Testis (tissue), 3 donors: ENCODE measurements around the gene PPM1D. TPM values are rescaled to one million over a fixed set of nuclear protein-coding genes. Genes with fewer than 3 reads are reported as not detected.

Source experiments
- DNase-seq: peaks from one replicate; pipeline ENCODE4 v3.0.0-alpha.2; 2019
- H3K27ac ChIP-seq, 2 donors: fragments of 200-600 bp; sonication (generic); one replicate each; pipeline ENCODE4 v1.5.1; 2019
- H3K27me3 ChIP-seq: fragments of 200-600 bp; sonication (generic); one replicate; pipeline ENCODE4 v1.5.1; 2019
- H3K36me3 ChIP-seq: fragments of 200-600 bp; sonication (generic); one replicate; pipeline ENCODE4 v1.5.1; 2017; ENCODE audit warnings: low read depth; ENCODE audit errors: missing control alignments
- H3K4me1 ChIP-seq: fragments of 200-600 bp; sonication (generic); one replicate; pipeline ENCODE4 v1.5.1; 2019
- H3K4me3 ChIP-seq, 2 donors: fragments of 200-600 bp; sonication (generic); one replicate each; pipeline ENCODE4 v1.5.1; 2017 to 2019
- H3K9me3 ChIP-seq: fragments of 200-600 bp; sonication (generic); one replicate; pipeline ENCODE4 v1.5.1; 2017
- CTCF ChIP-seq, 3 experiments: fragments of 450-650 bp in 2 of 3; fragments of 200-600 bp in 1 of 3; sonication (generic) in 1 of 3; IDR thresholded peaks; one replicate each; pipeline ENCODE4 v1.5.1; 2016 to 2019; ENCODE audit warnings: antibody characterized with exemption in 3 of 3, mild to moderate bottlenecking in 2 of 3, moderate library complexity in 1 of 3
- POLR2A ChIP-seq: fragments of 450-650 bp; IDR thresholded peaks from one replicate; pipeline ENCODE4 v1.6.1; 2017; ENCODE audit warnings: antibody characterized with exemption, mild to moderate bottlenecking, moderate library complexity
- WGBS, 2 donors: methylation state at CpG; one replicate each; pipeline ENCODE4 v1.1.5; 2018; 5-methylcytosine and 5-hydroxymethylcytosine counted together
- intact Hi-C: fragments of 100-400 bp; cut with DNase I; formaldehyde crosslinking; loops from one replicate; pipeline ENCODE4 v1.15.1; 2023; ENCODE audit warnings: low total_unique reads
- polyA plus RNA-seq: library from polyadenylated mRNA; stranded (reverse); fragments of 350-450 nt; fragmentation: Illumina TruSeq; extraction: RNeasy Lipid Tissue Mini Kit (QIAGEN cat#74804); gene quantifications from one replicate; pipeline ENCODE4 v1.2.3, GENCODE V29; 2014; ENCODE audit warnings: low read depth, low replicate concordance; ENCODE audit not compliant: insufficient read depth
- total RNA-seq, 2 donors: library from RNA; depleted of rRNA; stranded (reverse); fragments of >200 nt; gene quantifications; one replicate each; pipeline ENCODE4 v1.2.3, GENCODE V29; 2016

The PPM1D gene
- total and polyA plus RNA-seq, 3 donors from 2014 or later, result 31.5 to 40.7 (median 34.9) TPM

DNA sequence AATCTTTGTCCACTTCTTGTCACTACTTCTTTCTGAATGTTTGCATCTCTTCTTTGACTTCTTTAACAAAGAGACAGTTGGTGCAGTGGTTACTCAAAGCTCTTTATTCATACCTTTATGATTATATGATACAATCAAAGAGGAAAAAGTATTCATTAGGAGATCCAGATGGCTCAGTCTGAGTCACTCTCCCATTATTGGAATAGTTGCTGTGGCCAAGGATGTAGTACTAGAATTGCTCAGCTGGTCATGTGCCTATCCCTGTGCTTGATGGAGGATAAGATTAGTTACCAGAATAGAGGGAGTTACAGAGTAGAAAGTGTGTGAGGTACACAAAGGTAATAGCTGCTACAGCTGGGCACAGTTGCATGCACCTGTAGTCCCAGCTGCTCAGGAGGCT, 96.0 kb downstream of the PPM1D start:
- Histone ChIP-seq H3K9me3 (no peaks in the 10 kb centered on the region), H3K27me3 (no peaks in the 10 kb centered on the region), H3K4me1 (no peaks in the 10 kb centered on the region), H3K4me3 (no peak overlapping the region), H3K36me3 (no peaks in the 10 kb centered on the region), H3K27ac (no peak overlapping the region)
- TF ChIP-seq CTCF (IDR thresholded peaks at IDR 0.05) (no peak), POLR2A (no peak)
- no peak for DNase-seq
- intact Hi-C loops, result no loop called here

- no peak overlapping the region for H3K4me3 ChIP-seq
- TF ChIP-seq POLR2A, result no peak
- no peak for TF ChIP-seq CTCF (IDR thresholded peaks at IDR 0.05)
- H3K27ac ChIP-seq, result no peak overlapping the region
- DNase-seq, result no peak
- H3K4me1 ChIP-seq, result peaks cover 3% of the 10 kb centered on the region
- no peaks in the 10 kb centered on the region for H3K9me3 ChIP-seq
- WGBS, 2 donors, result 92 to 98% methylated on average over 3 of the region's 3 CpGs
- no peaks in the 10 kb centered on the region for H3K27me3 ChIP-seq
- H3K36me3 ChIP-seq, result no peaks in the 10 kb centered on the region
- intact Hi-C loops, result no loop called here
Observed at GRCh38 chr17:60699090-60699489, 99.1 kb downstream of the PPM1D start.

- WGBS, 2 donors, result 41 to 57% methylated on average over 3 of the region's 3 CpGs
Observed at GRCh38 chr17:60704170-60704569, 104.2 kb downstream of the PPM1D start.

GRCh38 chr17:60712675-60713074, 112.7 kb downstream of the PPM1D start:
- TF ChIP-seq POLR2A (no peak), CTCF (IDR thresholded peaks at IDR 0.05) (no peak)

More at GRCh38 chr17:60704170-60704569, 104.2 kb downstream of the PPM1D start:
- Histone ChIP-seq H3K9me3 (no peaks in the 10 kb centered on the region), H3K36me3 (no peaks in the 10 kb centered on the region), H3K4me1 (peaks cover 3% of the 10 kb centered on the region), H3K27ac (no peak overlapping the region), H3K27me3 (no peaks in the 10 kb centered on the region), H3K4me3 (no peak overlapping the region)
- DNase-seq, result no peak
- intact Hi-C loops, result no loop called here
- no peak for TF ChIP-seq CTCF (IDR thresholded peaks at IDR 0.05)

GRCh38 chr17:60713608-60714007, 113.6 kb downstream of the PPM1D start:
- Histone ChIP-seq H3K9me3 (no peaks in the 10 kb centered on the region), H3K4me1 (peaks cover 4% of the 10 kb centered on the region), H3K4me3 (no peak overlapping the region), H3K27ac (no peak overlapping the region), H3K36me3 (no peaks in the 10 kb centered on the region), H3K27me3 (no peaks in the 10 kb centered on the region)
- 90 to 100% methylated on average over 2 of the region's 2 CpGs for WGBS, 2 donors
- intact Hi-C loops, result no loop called here
- TF ChIP-seq CTCF (IDR thresholded peaks at IDR 0.05) (no peak), POLR2A (no peak)
- DNase-seq, result no peak

More at GRCh38 chr17:60712675-60713074, 112.7 kb downstream of the PPM1D start:
- Histone ChIP-seq H3K27ac (no peak overlapping the region), H3K36me3 (no peaks in the 10 kb centered on the region), H3K27me3 (no peaks in the 10 kb centered on the region), H3K4me3 (no peak overlapping the region), H3K9me3 (no peaks in the 10 kb centered on the region), H3K4me1 (peaks cover 4% of the 10 kb centered on the region)
- 92 to 95% methylated on average over 2 of the region's 2 CpGs for WGBS, 2 donors
- intact Hi-C loops, result no loop called here
- no peak for DNase-seq
